Esophagus (tissue), 2 donors: ENCODE results near the gene RTL1. TPM values are rescaled to one million over a fixed set of nuclear protein-coding genes. Genes with fewer than 3 reads are reported as not detected.

Source experiments
- H3K27ac ChIP-seq, 2 donors: one replicate each; pipeline ENCODE4 v1.5.1; 2013; ENCODE audit warnings: low read depth in 2 of 2, mild to moderate bottlenecking in 2 of 2, inconsistent platforms in 1 of 2, low read length in 1 of 2, moderate library complexity in 1 of 2
- H3K27me3 ChIP-seq, 2 donors: one replicate each; pipeline ENCODE4 v1.6.1; 2013; ENCODE audit warnings: low read length in 2 of 2, control low read depth in 1 of 2, mild to moderate bottlenecking in 1 of 2; ENCODE audit not compliant: insufficient read depth in 2 of 2, control insufficient read depth in 1 of 2
- H3K36me3 ChIP-seq, 2 donors: one replicate each; pipeline ENCODE4 v1.6.1; 2013; ENCODE audit warnings: low read length in 1 of 2; ENCODE audit not compliant: control insufficient read depth in 2 of 2, insufficient read depth in 2 of 2
- H3K4me1 ChIP-seq, 2 donors: one replicate each; pipeline ENCODE4 v1.6.1; 2013; ENCODE audit warnings: low read length in 1 of 2; ENCODE audit not compliant: control insufficient read depth in 2 of 2, insufficient read depth in 2 of 2
- H3K4me3 ChIP-seq, 2 donors: one replicate each; pipeline ENCODE4 v1.5.1; 2013; ENCODE audit warnings: low read length in 2 of 2, mild to moderate bottlenecking in 2 of 2, low read depth in 1 of 2, moderate library complexity in 1 of 2
- H3K9me3 ChIP-seq, 2 donors: one replicate each; pipeline ENCODE4 v1.6.1; 2013; ENCODE audit warnings: mild to moderate bottlenecking in 2 of 2, low read depth in 1 of 2, low read length in 1 of 2, moderate library complexity in 1 of 2; ENCODE audit not compliant: control insufficient read depth in 2 of 2, insufficient read depth in 1 of 2
- WGBS, 2 donors: extraction: QIAGEN DNeasy Blood & Tissue Kit; methylation state at CpG; one replicate each; pipeline ENCODE4 v1.1.7; 2013; 5-methylcytosine and 5-hydroxymethylcytosine counted together
- polyA plus RNA-seq, 2 donors: library from polyadenylated mRNA; stranded (reverse); fragments of 200-250 nt; gene quantifications; one replicate each; pipeline ENCODE4 v1.2.3, GENCODE V29; 2013
- donor health status: healthy with polysubstance abuse.
- donor health status: Bipolar disorder and iron deficiency.

The RTL1 gene
- polyA plus RNA-seq, 2 donors = 0.02 TPM; not detected in 1

GRCh38 chr14:100907240-100907639 lies 3.7 kb upstream of the RTL1 start:
- WGBS, 2 donors = 84 to 88% methylated on average over 8 of the region's 8 CpGs
- no peaks in the 10 kb centered on the region for H3K36me3 ChIP-seq
- H3K27ac ChIP-seq = no peak overlapping the region
- H3K4me1 ChIP-seq = no peaks in the 10 kb centered on the region
- no peaks in the 10 kb centered on the region for H3K27me3 ChIP-seq
- no peak overlapping the region for H3K4me3 ChIP-seq
- H3K9me3 ChIP-seq = no peaks in the 10 kb centered on the region

DNA sequence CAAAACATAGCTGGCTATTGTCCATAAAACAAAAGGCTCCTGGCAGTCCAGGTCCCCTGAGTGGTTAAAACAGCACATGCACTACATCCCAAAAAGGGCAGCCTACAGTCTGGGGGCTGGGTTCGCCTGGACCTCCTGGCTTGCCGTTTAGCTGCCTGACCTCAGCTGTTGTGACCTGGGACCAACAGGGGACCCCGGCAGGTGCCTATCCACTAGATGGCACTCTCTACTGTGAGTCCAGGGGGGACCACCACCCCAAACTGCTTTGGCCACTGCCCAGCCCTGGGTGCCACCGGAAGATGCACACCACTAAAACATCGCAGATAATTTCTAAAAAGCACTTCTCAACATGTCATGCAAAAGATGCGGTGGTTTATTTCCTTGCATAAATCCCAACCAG lies 2.9 kb upstream of the RTL1 start:
- H3K36me3 ChIP-seq = no peaks in the 10 kb centered on the region
- WGBS, 2 donors = 67 to 72% methylated on average over 6 of the region's 6 CpGs
- H3K27ac ChIP-seq = no peak overlapping the region
- H3K9me3 ChIP-seq = peaks cover 0 to 3% of the 10 kb centered on the region in 2 donors
- no peak overlapping the region for H3K4me3 ChIP-seq
- H3K4me1 ChIP-seq = no peaks in the 10 kb centered on the region
- no peaks in the 10 kb centered on the region for H3K27me3 ChIP-seq

DNA sequence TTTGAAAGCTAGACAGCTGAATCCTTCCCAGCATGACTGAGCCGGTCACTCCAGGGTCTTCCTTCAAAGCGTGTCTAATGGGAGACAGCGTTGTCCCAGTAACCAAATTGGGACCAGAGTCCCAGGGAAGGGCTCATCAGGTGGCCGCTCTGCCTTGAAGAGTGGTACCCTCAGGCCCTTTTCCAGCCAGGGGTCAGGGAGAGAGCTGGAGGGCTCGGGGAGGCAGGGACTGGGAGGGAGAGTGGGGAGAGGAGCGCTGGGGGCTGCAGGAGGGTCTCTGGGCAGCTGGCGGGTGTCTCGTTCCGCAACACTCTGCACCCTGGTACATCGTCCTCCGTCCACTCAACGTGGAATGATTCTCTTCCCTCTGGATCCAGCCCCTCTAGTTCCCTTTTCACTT lies 1.6 kb upstream of the RTL1 start:
- peaks cover 0 to 3% of the 10 kb centered on the region in 2 donors for H3K9me3 ChIP-seq
- no peaks in the 10 kb centered on the region for H3K4me1 ChIP-seq
- H3K27me3 ChIP-seq = no peaks in the 10 kb centered on the region
- H3K36me3 ChIP-seq = no peaks in the 10 kb centered on the region
- H3K4me3 ChIP-seq = no peak overlapping the region
- no peak overlapping the region for H3K27ac ChIP-seq
- WGBS, 2 donors = 82 to 88% methylated on average over 10 to 12 of the region's 12 CpGs

GRCh38 chr14:100904307-100905087 lies 975 bp upstream of the RTL1 start:
- Histone ChIP-seq H3K9me3 (peaks cover 0 to 3% of the 10 kb centered on the region in 2 donors), H3K4me3 (no peak overlapping the region), H3K27me3 (no peaks in the 10 kb centered on the region), H3K36me3 (no peaks in the 10 kb centered on the region), H3K27ac (no peak overlapping the region), H3K4me1 (no peaks in the 10 kb centered on the region)
- WGBS, 2 donors = 40 to 42% methylated on average over 37 to 45 of the region's 45 CpGs

DNA sequence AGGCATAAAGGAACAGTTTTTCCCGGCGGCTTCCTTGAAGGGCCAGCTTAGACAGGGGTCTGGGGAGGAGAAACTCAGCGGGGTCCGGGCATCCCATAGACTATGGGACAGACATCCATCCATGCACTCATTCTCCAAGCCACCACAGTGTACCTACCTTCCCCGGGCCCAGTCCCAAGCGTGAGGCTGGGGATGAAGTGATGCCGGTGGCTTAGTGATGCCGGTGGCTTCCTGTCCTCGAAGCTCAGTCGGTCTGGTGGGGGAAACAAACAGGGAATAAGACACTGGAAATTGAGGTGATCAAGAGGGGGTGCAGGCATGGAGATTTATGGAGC lies 421 bp downstream of the RTL1 start:
- no peaks in the 10 kb centered on the region for H3K27me3 ChIP-seq
- peaks cover 0 to 3% of the 10 kb centered on the region in 2 donors for H3K9me3 ChIP-seq
- no peak overlapping the region for H3K4me3 ChIP-seq
- 82 to 86% methylated on average over 10 of the region's 10 CpGs for WGBS, 2 donors
- H3K4me1 ChIP-seq = no peaks in the 10 kb centered on the region
- no peak overlapping the region for H3K27ac ChIP-seq
- no peaks in the 10 kb centered on the region for H3K36me3 ChIP-seq

DNA sequence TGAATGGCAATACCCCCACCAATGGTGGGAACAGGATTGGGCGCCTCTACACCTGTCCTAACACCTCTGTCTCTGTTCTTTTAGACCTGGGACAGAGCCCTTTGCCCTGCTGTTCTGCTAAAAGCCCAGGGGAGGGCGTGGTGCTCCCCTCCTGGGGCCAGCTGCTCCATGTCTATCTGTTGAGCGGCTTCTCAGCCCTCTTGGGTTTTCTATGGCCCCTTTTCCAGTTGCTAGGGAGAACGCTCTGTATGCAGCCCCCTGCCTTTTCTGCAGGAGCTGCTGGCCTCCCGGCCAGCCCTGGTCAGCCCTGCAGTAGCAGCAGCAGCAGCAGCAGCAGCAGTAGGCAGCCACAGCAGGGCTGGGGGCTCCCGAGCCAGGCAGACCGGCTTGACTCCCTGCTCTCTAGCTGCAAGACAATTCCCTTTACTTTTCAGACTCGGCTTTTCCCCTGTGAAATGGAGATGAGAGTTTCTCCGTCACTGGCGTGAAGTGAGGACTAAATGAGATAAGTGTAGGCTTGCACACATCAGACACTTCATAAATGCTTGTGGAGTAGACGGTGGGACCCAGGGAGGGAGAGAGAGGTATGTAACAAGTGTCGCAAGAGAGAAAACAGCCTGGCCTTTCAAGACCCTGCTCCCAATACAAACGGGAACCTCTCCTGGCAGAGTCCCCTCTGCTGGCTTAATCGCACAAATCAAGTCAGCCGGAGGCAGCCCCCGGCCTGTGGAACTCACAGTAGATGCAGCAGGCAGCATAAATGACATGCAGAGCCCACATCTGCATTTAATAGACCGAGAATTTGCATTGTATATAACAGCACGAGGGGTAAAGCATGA lies 1.0 kb downstream of the RTL1 start:
- peaks cover 0 to 3% of the 10 kb centered on the region in 2 donors for H3K9me3 ChIP-seq
- H3K4me3 ChIP-seq = no peak overlapping the region
- H3K4me1 ChIP-seq = no peaks in the 10 kb centered on the region
- no peaks in the 10 kb centered on the region for H3K36me3 ChIP-seq
- no peaks in the 10 kb centered on the region for H3K27me3 ChIP-seq
- 79% methylated on average over 18 of the region's 18 CpGs for WGBS, 2 donors
- H3K27ac ChIP-seq = no peak overlapping the region

DNA sequence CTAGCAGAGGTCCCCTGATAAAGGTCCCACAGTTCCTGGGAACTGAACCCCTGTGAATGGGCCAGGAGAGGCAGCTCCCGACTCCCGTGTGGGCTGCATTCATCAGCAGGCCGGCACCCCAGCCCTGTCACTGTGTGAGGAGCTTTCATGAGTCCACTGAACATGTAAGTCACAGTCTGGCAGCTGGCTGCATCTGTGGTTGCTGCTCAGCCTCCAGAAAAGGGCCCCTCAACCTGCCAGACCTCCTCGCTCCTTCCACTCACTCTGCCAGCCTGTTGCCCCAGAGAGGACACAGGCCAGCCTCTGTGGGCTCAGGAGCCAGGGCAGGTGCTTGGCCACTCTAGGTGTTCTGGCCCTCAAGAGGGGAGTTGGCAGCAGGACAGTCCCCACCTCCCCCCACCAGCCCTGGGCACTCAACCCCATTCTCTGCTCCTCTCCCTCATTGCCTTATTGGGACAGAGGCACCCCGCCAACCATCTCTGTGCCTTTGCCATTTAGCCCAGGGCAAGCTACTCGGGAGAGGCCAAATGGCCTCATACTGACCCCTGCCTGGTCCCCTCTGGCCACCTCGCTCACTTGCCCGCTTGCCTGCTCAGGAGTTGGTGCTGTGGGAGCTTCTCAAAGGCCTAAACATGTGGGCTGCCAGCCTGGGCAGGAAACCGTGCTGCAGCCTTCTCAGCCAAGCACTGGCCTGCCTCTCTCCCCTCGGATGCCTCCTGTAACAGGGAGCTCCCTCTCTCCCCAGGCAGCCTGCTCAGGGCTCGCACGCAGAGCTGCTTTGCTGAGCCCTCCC lies 1.9 kb downstream of the RTL1 start:
- Histone ChIP-seq H3K27me3 (no peaks in the 10 kb centered on the region), H3K4me1 (no peaks in the 10 kb centered on the region), H3K36me3 (no peaks in the 10 kb centered on the region), H3K9me3 (peaks cover 0 to 3% of the 10 kb centered on the region in 2 donors), H3K27ac (no peak overlapping the region), H3K4me3 (no peak overlapping the region)
- 70 to 81% methylated on average over 12 of the region's 12 CpGs for WGBS, 2 donors

GRCh38 chr14:100900837-100901390 lies 2.6 kb downstream of the RTL1 start:
- H3K4me3 ChIP-seq = no peak overlapping the region
- no peak overlapping the region for H3K27ac ChIP-seq
- 52 to 56% methylated on average over 15 of the region's 15 CpGs for WGBS, 2 donors
- peaks cover 0 to 3% of the 10 kb centered on the region in 2 donors for H3K9me3 ChIP-seq
- no peaks in the 10 kb centered on the region for H3K36me3 ChIP-seq
- H3K27me3 ChIP-seq = no peaks in the 10 kb centered on the region
- H3K4me1 ChIP-seq = no peaks in the 10 kb centered on the region
